ENCODE measurements around the gene SAMD14. TPM values are rescaled to one million over a fixed set of nuclear protein-coding genes. Genes with fewer than 3 reads are reported as not detected.

Gene SAMD14
- polyA plus RNA-seq, 2 of the 4 experiments (the other 2 are of a cell fraction): 0.12 to 0.75 TPM

GRCh38 chr17:50165466-50165865 is 35.5 kb upstream of the SAMD14 start:
- H3K9me3 ChIP-seq: no peaks in the 10 kb centered on the region
- TF ChIP-seq FOXS1 (CRISPR knock-in tag; IDR thresholded peaks at IDR 0.05): no peak
- no peak for TF ChIP-seq ELK1 (IDR thresholded peaks at IDR 0.05; ENCODE audit: low read depth, low read length)
- no peak for TF ChIP-seq HOXB5 (CRISPR knock-in tag; IDR thresholded peaks at IDR 0.05)
- no peak for TF ChIP-seq PBX3 (IDR thresholded peaks at IDR 0.05)
- no peak for TF ChIP-seq HDAC2 (IDR thresholded peaks at IDR 0.05)
- TF ChIP-seq KDM5A (IDR thresholded peaks at IDR 0.05): no peak
- TF ChIP-seq GATA3 (IDR thresholded peaks at IDR 0.05; ENCODE audit: borderline replicate concordance): no peak
- TF ChIP-seq, protein P1, sequence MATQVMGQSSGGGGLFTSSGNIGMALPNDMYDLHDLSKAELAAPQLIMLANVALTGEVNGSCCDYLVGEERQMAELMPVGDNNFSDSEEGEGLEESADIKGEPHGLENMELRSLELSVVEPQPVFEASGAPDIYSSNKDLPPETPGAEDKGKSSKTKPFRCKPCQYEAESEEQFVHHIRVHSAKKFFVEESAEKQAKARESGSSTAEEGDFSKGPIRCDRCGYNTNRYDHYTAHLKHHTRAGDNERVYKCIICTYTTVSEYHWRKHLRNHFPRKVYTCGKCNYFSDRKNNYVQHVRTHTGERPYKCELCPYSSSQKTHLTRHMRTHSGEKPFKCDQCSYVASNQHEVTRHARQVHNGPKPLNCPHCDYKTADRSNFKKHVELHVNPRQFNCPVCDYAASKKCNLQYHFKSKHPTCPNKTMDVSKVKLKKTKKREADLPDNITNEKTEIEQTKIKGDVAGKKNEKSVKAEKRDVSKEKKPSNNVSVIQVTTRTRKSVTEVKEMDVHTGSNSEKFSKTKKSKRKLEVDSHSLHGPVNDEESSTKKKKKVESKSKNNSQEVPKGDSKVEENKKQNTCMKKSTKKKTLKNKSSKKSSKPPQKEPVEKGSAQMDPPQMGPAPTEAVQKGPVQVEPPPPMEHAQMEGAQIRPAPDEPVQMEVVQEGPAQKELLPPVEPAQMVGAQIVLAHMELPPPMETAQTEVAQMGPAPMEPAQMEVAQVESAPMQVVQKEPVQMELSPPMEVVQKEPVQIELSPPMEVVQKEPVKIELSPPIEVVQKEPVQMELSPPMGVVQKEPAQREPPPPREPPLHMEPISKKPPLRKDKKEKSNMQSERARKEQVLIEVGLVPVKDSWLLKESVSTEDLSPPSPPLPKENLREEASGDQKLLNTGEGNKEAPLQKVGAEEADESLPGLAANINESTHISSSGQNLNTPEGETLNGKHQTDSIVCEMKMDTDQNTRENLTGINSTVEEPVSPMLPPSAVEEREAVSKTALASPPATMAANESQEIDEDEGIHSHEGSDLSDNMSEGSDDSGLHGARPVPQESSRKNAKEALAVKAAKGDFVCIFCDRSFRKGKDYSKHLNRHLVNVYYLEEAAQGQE (IDR thresholded peaks at IDR 0.05): no peak
- TF ChIP-seq NFE2L2 (conservative IDR thresholded peaks at IDR 0.05; ENCODE audit: low read length): no peak
- TF ChIP-seq SREBF2 (IDR thresholded peaks at IDR 0.05): no peak
- no peak for TF ChIP-seq ZSCAN20 (CRISPR knock-in tag; IDR thresholded peaks at IDR 0.05)
- ChIA-PET CTCF (interaction anchor here (0.5 to 17.0 kb wide), 11 partner anchors 9 to 461 kb away, joined by 3 to 817 read pairs (median 10); partner anchors contain the start of genes COL1A1 and PPP1R9B), POLR2A (interaction anchor here (1.8 kb wide), 1 partner anchor 14 kb away, joined by 8 read pairs; no protein-coding TSS in a partner anchor)
- no peak overlapping the region for H3K4me2 ChIP-seq
- no peak overlapping the region for H3K4me3 ChIP-seq
- ATAC-seq: no peak
- 0 out of 6 replicates have a peak overlapping the region, but pooled peaks of 1 of the 2 experiments have one; percentile 37 for H3K27ac ChIP-seq
- 88% methylated on average over 3 of the region's 3 CpGs for WGBS (ENCODE audit: missing lambda C conversion rate)
- FAIRE-seq: no peak
- no peak for DNase-seq (ENCODE audit: low read depth in 1 of 2, low spot score in 1 of 2)
- H3K4me1 ChIP-seq: peaks cover 19% of the 10 kb centered on the region; the same call in 2 of the 3 replicates

DNA sequence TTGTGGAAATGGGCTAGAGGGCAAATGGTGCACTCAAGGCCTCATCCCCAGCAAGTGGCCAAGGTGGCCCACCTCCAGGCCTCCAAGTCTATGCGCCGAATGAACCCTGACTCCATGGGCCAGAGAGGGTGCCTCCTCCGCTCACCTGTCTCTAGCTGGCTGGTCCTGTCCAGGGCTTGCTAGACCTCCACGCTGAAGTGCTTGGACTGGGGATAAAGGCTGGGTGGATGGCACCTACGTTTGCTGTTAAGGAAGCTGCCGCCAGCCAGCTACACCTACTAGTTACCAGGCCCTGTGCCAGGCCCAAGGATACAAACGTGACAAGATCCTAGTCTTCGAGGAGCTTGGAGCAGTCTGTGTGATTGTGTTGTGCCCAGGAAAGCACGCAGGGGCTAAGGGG is 35.1 kb upstream of the SAMD14 start:
- H3K27ac ChIP-seq: no peak overlapping the region
- DNase-seq (ENCODE audit: low read depth in 1 of 2, low spot score in 1 of 2): no peak
- ChIA-PET POLR2A (interaction anchor here (1.8 kb wide), 1 partner anchor 13 kb away, joined by 8 read pairs; no protein-coding TSS in a partner anchor), CTCF (interaction anchor here (1.0 to 17.0 kb wide), 9 partner anchors 9 to 138 kb away, joined by 3 to 817 read pairs (median 15); partner anchors contain the start of genes COL1A1 and PPP1R9B)
- no peak overlapping the region for H3K4me3 ChIP-seq
- H3K4me1 ChIP-seq: peaks cover 20% of the 10 kb centered on the region; the same call in 2 of the 3 replicates
- TF ChIP-seq HOXB13 (CRISPR knock-in tag; IDR thresholded peaks at IDR 0.05; ENCODE audit: low read depth) (no peak), CHD4 (IDR thresholded peaks at IDR 0.05; ENCODE audit: borderline replicate concordance) (no peak), ELK1 (IDR thresholded peaks at IDR 0.05; ENCODE audit: low read depth, low read length) (no peak), MAZ (IDR thresholded peaks at IDR 0.05; ENCODE audit: borderline replicate concordance, low read depth, low read length) (no peak), ESRRA (IDR thresholded peaks at IDR 0.05; ENCODE audit: borderline replicate concordance, low read length) (no peak), ZNF302 (CRISPR knock-in tag; IDR thresholded peaks at IDR 0.05) (no peak), RCOR1 (IDR thresholded peaks at IDR 0.05; ENCODE audit: low read depth, low read length) (no peak), ZSCAN20 (CRISPR knock-in tag; IDR thresholded peaks at IDR 0.05) (no peak), SREBF2 (IDR thresholded peaks at IDR 0.05) (no peak), TP53 (CRISPR knock-in tag; IDR thresholded peaks at IDR 0.05) (no peak), EP300 (IDR thresholded peaks at IDR 0.05) (no peak), MYC (IDR thresholded peaks at IDR 0.05; ENCODE audit: borderline replicate concordance, low read length) (no peak)
- H3K4me2 ChIP-seq: no peak overlapping the region
- no peak for FAIRE-seq
- 82% methylated on average over 9 of the region's 9 CpGs for WGBS (ENCODE audit: missing lambda C conversion rate)
- no peaks in the 10 kb centered on the region for H3K9me3 ChIP-seq
- no peak for ATAC-seq

All from A549 (cell line).